ENCODE data around the gene CCL25.

DNA sequence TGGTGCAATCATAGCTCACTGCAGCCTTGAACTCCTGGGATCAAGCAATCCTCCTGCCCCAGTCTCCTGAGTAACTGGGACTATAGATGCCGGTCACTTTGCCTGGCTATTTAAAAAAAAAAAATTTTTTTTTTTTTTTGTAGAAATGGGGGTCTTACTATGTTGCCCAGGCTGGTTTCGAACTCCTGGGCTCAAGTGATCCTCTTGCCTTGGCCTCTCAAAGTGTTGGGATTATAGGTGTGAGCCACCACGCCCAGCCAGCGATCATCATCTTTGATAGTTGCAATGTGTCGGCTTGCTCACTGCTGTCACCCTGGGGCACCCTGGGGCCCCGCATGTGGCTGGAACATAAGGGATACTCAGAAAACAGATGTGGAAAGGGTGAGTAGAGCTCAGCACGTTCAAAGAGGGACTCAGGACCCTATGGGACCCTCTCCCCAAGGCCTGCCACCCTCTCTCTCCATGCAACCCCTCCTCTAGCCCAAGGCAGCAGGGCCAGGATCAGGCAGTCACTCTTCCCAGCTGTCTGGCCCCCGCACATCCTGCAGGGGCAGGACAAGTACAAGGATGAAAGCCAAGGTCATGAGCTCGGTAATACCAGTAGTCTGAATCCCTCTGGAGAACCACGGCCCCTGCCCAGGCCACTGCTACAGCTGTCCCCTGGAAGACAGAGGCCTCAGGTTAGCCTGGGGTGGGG, 6.5 kb upstream of the CCL25 start:
- TF ChIP-seq POLR2A (IDR thresholded peaks at IDR 0.05; ENCODE audit: low read length) (no peak), GATA1 (IDR thresholded peaks at IDR 0.05; ENCODE audit: low read depth, low read length) (no peak)

Measured in erythroblast (primary cell).